Left ventricle myocardium inferior (tissue), 1 donor: Measurements from ENCODE around the gene DDX41. TPM values are rescaled to one million over a fixed set of nuclear protein-coding genes. Genes with fewer than 3 reads are reported as not detected.

ENCODE experiments used
- DNase-seq: peaks from one replicate; pipeline ENCODE4 v3.0.0-alpha.2; 2020
- H3K27ac ChIP-seq: fragments of 200-600 bp; replicated peaks from 2 replicates; pipeline ENCODE4 v1.8.0; 2021
- H3K27me3 ChIP-seq: fragments of 200-600 bp; 2 replicates; pipeline ENCODE4 v1.8.0; 2021; ENCODE audit warnings: low read depth
- H3K36me3 ChIP-seq: fragments of 200-600 bp; 2 replicates; pipeline ENCODE4 v1.8.0; 2021
- H3K4me1 ChIP-seq: fragments of 200-600 bp; 2 replicates; pipeline ENCODE4 v1.8.0; 2021
- H3K4me3 ChIP-seq: fragments of 200-600 bp; 2 replicates; pipeline ENCODE4 v1.8.0; 2021; ENCODE audit warnings: mild to moderate bottlenecking, moderate library complexity
- H3K9me3 ChIP-seq: fragments of 200-600 bp; replicated peaks from 2 replicates; pipeline ENCODE4 v1.8.0; 2021
- CTCF ChIP-seq: fragments of 200-600 bp; IDR thresholded peaks from 2 replicates; pipeline ENCODE4 v1.8.0; 2021; ENCODE audit warnings: antibody characterized with exemption, mild to moderate bottlenecking, borderline replicate concordance
- intact Hi-C: fragments of 100-400 bp; cut with micrococcal nuclease; formaldehyde crosslinking; loops from one replicate; pipeline ENCODE4 v1.11.0; 2022
- total RNA-seq: library from RNA; stranded (reverse); fragmentation: NEBNext Ultra II Directional; extraction: Animal tissue kit (Norgen Biotek cat#: 25700); gene quantifications from one replicate; pipeline ENCODE4 v1.2.1, GENCODE V29; 2021
- donor health status: DM: no; HTN: yes; CAD: no; lungs with severe emphysema.

Gene DDX41
- total RNA-seq, 1 donor from 2014 or later = 29.7 TPM

- H3K36me3 ChIP-seq = no peaks in the 10 kb centered on the region
- intact Hi-C loops = no loop called here
- H3K27me3 ChIP-seq = peaks cover 94% of the 10 kb centered on the region
- DNase-seq = no peak
- H3K4me3 ChIP-seq = peak overlapping the region; percentile 79
- H3K4me1 ChIP-seq = peaks cover 75% of the 10 kb centered on the region
- peak overlapping the region; percentile 92 for H3K27ac ChIP-seq
- no peaks in the 10 kb centered on the region for H3K9me3 ChIP-seq
- TF ChIP-seq CTCF = no peak
Observed at GRCh38 chr5:177472460-177473442, 44.0 kb downstream of the DDX41 start.

- intact Hi-C loops = no loop called here
- peak; percentile 73 for DNase-seq
Observed at GRCh38 chr5:177471610-177472356, 45.0 kb downstream of the DDX41 start.

DNA sequence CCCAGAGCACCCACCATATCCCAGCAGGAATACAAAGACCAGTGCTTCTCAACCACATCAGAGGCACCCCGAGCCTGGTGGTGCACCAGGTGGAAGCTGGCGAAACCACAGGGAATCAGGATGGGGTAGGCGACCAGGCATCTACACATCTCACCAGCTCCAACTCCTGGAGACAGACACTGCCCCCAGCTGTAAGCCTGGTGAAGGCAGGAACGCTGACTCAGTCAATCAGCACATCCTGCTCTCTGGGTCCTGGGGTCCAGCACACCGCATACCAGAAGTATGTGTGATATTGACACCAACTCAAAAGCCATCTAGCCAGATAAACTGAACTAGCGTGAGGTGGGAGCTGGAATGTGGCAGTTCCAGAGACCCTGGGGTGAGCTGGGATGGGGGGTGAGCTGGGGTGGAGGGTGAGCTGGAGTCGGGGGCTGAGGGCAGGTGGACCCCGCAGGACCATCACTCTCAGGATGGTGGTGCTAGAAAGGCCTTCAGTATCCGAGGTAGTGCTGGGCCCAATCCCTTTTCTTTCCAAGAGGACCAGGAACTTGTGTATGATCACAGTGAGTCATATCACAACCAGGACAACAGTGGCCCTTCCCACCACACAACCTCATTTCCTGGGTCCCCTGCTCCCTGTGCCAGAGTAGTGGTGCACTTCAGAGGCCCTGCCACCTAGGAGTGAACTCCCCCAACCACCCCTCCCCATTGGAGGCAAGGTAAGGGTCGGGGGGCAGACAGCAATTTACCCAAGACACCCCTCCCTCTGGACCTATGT, 45.8 kb downstream of the DDX41 start:
- H3K4me1 ChIP-seq = peaks cover 64% of the 10 kb centered on the region
- H3K27ac ChIP-seq = peak overlapping the region; percentile 92

More at GRCh38 chr5:177471610-177472356, 45.0 kb downstream of the DDX41 start:
- H3K27me3 ChIP-seq = peaks cover 90% of the 10 kb centered on the region
- peak overlapping the region; percentile 79 for H3K4me3 ChIP-seq
- peaks cover 69% of the 10 kb centered on the region for H3K4me1 ChIP-seq
- H3K36me3 ChIP-seq = peaks cover 9% of the 10 kb centered on the region
- H3K27ac ChIP-seq = peak overlapping the region; percentile 92
- no peak for TF ChIP-seq CTCF
- H3K9me3 ChIP-seq = no peaks in the 10 kb centered on the region

GRCh38 chr5:177469750-177470525, 46.8 kb downstream of the DDX41 start:
- no peak for TF ChIP-seq CTCF
- DNase-seq = no peak
- intact Hi-C loops = no loop called here
- peaks cover 62% of the 10 kb centered on the region for H3K4me1 ChIP-seq
- H3K9me3 ChIP-seq = peaks cover 4% of the 10 kb centered on the region
- H3K27ac ChIP-seq = peak overlapping the region; percentile 92
- H3K36me3 ChIP-seq = peaks cover 28% of the 10 kb centered on the region
- H3K4me3 ChIP-seq = peak overlapping the region; percentile 79
- H3K27me3 ChIP-seq = peaks cover 84% of the 10 kb centered on the region

More for the DNA sequence above, 45.8 kb downstream of the DDX41 start:
- peaks cover 18% of the 10 kb centered on the region for H3K36me3 ChIP-seq
- no peak for TF ChIP-seq CTCF
- peaks cover 90% of the 10 kb centered on the region for H3K27me3 ChIP-seq
- H3K4me3 ChIP-seq = peak overlapping the region; percentile 79
- no peaks in the 10 kb centered on the region for H3K9me3 ChIP-seq
- no peak for DNase-seq
- intact Hi-C loops = no loop called here
